ENCODE results near the gene KRTAP12-2.

GRCh38 chr21:44618504-44618903 is 48.2 kb downstream of the KRTAP12-2 start:
- TF ChIP-seq POLR2AphosphoS5 (IDR thresholded peaks at IDR 0.05; ENCODE audit: low read depth, low read length) (no peak), POLR2A (IDR thresholded peaks at IDR 0.05; ENCODE audit: low read depth, low read length) (no peak), TAF1 (IDR thresholded peaks at IDR 0.05; ENCODE audit: low read depth, low read length) (no peak), SPI1 (IDR thresholded peaks at IDR 0.05; ENCODE audit: low read depth, low read length) (no peak), PAX5 (IDR thresholded peaks at IDR 0.05; ENCODE audit: insufficient read depth, low read length, severe bottlenecking) (no peak), POU2F2 (IDR thresholded peaks at IDR 0.05; ENCODE audit: low read depth, low read length) (no peak)
